Suprapubic skin (tissue), 4 donors: ENCODE results near the gene CDC42BPG. TPM values are rescaled to one million over a fixed set of nuclear protein-coding genes. Genes with fewer than 3 reads are reported as not detected.

Experiments
- DNase-seq, 2 donors: peaks; one replicate each; pipeline ENCODE4 v3.0.0-alpha.2; 2019; ENCODE audit warnings: low spot score in 2 of 2
- H3K27ac ChIP-seq: fragments of 200-600 bp; sonication (generic); one replicate; pipeline ENCODE4 v1.5.1; 2019
- H3K27me3 ChIP-seq: fragments of 200-600 bp; sonication (generic); one replicate; pipeline ENCODE4 v1.5.1; 2019
- H3K36me3 ChIP-seq: fragments of 200-600 bp; sonication (generic); one replicate; pipeline ENCODE4 v1.5.1; 2019
- H3K4me1 ChIP-seq: fragments of 200-600 bp; sonication (generic); one replicate; pipeline ENCODE4 v1.5.1; 2019
- H3K4me3 ChIP-seq: fragments of 200-600 bp; sonication (generic); one replicate; pipeline ENCODE4 v1.5.1; 2019; ENCODE audit warnings: mild to moderate bottlenecking
- H3K9me3 ChIP-seq: fragments of 200-600 bp; sonication (generic); one replicate; pipeline ENCODE4 v1.5.1; 2019
- CTCF ChIP-seq, 2 donors: fragments of 200-600 bp in 1 of 2; fragments of 450-650 bp in 1 of 2; sonication (generic) in 1 of 2; IDR thresholded peaks; one replicate each; pipeline ENCODE4 v1.5.1; 2016 to 2019; ENCODE audit warnings: antibody characterized with exemption in 2 of 2, mild to moderate bottlenecking in 1 of 2, moderate library complexity in 1 of 2
- EP300 ChIP-seq: sonication (generic); formaldehyde crosslinking; IDR thresholded peaks from one replicate; pipeline ENCODE4 v1.6.1; 2017; ENCODE audit warnings: antibody characterized with exemption
- POLR2A ChIP-seq, 2 donors: fragments of 450-650 bp; IDR thresholded peaks; one replicate each; pipeline ENCODE4 v1.6.1; 2017; ENCODE audit warnings: antibody characterized with exemption in 2 of 2, mild to moderate bottlenecking in 2 of 2, moderate library complexity in 2 of 2
- POLR2AphosphoS5 ChIP-seq, 3 donors: sonication (generic); formaldehyde crosslinking; IDR thresholded peaks; one replicate each; pipeline ENCODE4 v1.6.1; 2017; ENCODE audit warnings: antibody characterized with exemption in 3 of 3
- WGBS: methylation state at CpG from one replicate; pipeline ENCODE4 v1.1.5; 2018; 5-methylcytosine and 5-hydroxymethylcytosine counted together
- total RNA-seq, 4 donors: library from RNA; depleted of rRNA; stranded (reverse); fragments of >200 nt; gene quantifications; one replicate each; pipeline ENCODE4 v1.1.0, GENCODE V29; 2016

CDC42BPG gene
- total RNA-seq, 4 donors from 2014 or later = 42.2 to 64.9 (median 61.1) TPM

GRCh38 chr11:64787526-64788320 is 56.7 kb downstream of the CDC42BPG start:
- Histone ChIP-seq H3K27ac (no peak overlapping the region), H3K36me3 (peaks cover 23% of the 10 kb centered on the region), H3K27me3 (no peaks in the 10 kb centered on the region), H3K4me3 (no peak overlapping the region), H3K9me3 (no peaks in the 10 kb centered on the region), H3K4me1 (peaks cover 3% of the 10 kb centered on the region)
- WGBS = 47% methylated on average over 15 of the region's 15 CpGs
- TF ChIP-seq EP300 (no peak), CTCF (IDR thresholded peaks at IDR 0.05) (peak in 1 of 2 donors; percentile 76)
- DNase-seq = peak in 1 of 2 donors; percentile 79

- WGBS = 91% methylated on average over 10 of the region's 10 CpGs
- no peak for TF ChIP-seq POLR2AphosphoS5 (IDR thresholded peaks at IDR 0.05)
- TF ChIP-seq CTCF (IDR thresholded peaks at IDR 0.05) = no peak
- TF ChIP-seq POLR2A (IDR thresholded peaks at IDR 0.05) = no peak
- TF ChIP-seq EP300 = no peak
- Histone ChIP-seq H3K27me3 (no peaks in the 10 kb centered on the region), H3K36me3 (peaks cover 16% of the 10 kb centered on the region), H3K4me3 (no peak overlapping the region), H3K27ac (no peak overlapping the region), H3K4me1 (peaks cover 3% of the 10 kb centered on the region), H3K9me3 (no peaks in the 10 kb centered on the region)
- DNase-seq = peak in 1 of 2 donors; percentile 56
Observed at GRCh38 chr11:64786308-64786707, 58.1 kb downstream of the CDC42BPG start.

- Histone ChIP-seq H3K27ac (no peak overlapping the region), H3K27me3 (no peaks in the 10 kb centered on the region), H3K4me3 (no peak overlapping the region), H3K9me3 (no peaks in the 10 kb centered on the region), H3K4me1 (peaks cover 3% of the 10 kb centered on the region), H3K36me3 (peaks cover 9% of the 10 kb centered on the region)
- 85% methylated on average over 12 of the region's 12 CpGs for WGBS
- TF ChIP-seq CTCF (IDR thresholded peaks at IDR 0.05) = no peak
- TF ChIP-seq POLR2AphosphoS5 (IDR thresholded peaks at IDR 0.05) = no peak
- no peak for TF ChIP-seq POLR2A (IDR thresholded peaks at IDR 0.05)
- no peak for TF ChIP-seq EP300
- DNase-seq = no peak
Observed at GRCh38 chr11:64784813-64785581, 59.5 kb downstream of the CDC42BPG start.

- peak; percentile 99 to 100 for DNase-seq
- H3K4me3 ChIP-seq = peak within 1 kb of the TSS; percentile 76
- WGBS = under 1% methylated on average over 25 of the region's 80 CpGs
- peaks cover 30% of the 10 kb centered on the region for H3K4me1 ChIP-seq
- peak in 1 of 2 donors; percentile 17 for TF ChIP-seq CTCF (IDR thresholded peaks at IDR 0.05)
- peak; percentile 58 to 86 (median 82) for TF ChIP-seq POLR2AphosphoS5 (IDR thresholded peaks at IDR 0.05)
- TF ChIP-seq POLR2A (IDR thresholded peaks at IDR 0.05) = peak; percentile 40 to 82
- TF ChIP-seq EP300 = no peak
- H3K27ac ChIP-seq = peak within 1 kb of the TSS; percentile 98
- H3K9me3 ChIP-seq = no peaks in the 10 kb centered on the region
- H3K27me3 ChIP-seq = no peaks in the 10 kb centered on the region
- peaks cover 29% of the 10 kb centered on the region for H3K36me3 ChIP-seq
Observed at GRCh38 chr11:64778473-64779298, 65.8 kb downstream of the CDC42BPG start, which contains the start of gene SF1. SF1 (minus strand) TSS chr11:64778542; CDS start chr11:64778392, 150 bp downstream.
